DOHH2 (cell line): ENCODE results near the gene CSNK1A1.

Experiments used
- CTCF ChIP-seq: fragments of 200-600 bp; sonication (generic); IDR thresholded peaks from one replicate; pipeline ENCODE4 v1.5.1; 2014; ENCODE audit warnings: antibody characterized with exemption, mild to moderate bottlenecking, low read depth, low read length; ENCODE audit not compliant: poor library complexity, severe bottlenecking
- EZH2phosphoT487 ChIP-seq: fragments of 200-600 bp; sonication (generic); IDR thresholded peaks from 2 replicates; pipeline ENCODE4 v1.6.1; 2017; ENCODE audit warnings: borderline replicate concordance, mild to moderate bottlenecking, antibody characterized with exemption, low read length, moderate library complexity, mixed read lengths

GRCh38 chr5:149514512-149514911, 36.7 kb downstream of the CSNK1A1 start:
- TF ChIP-seq CTCF (no peak), EZH2phosphoT487 (no peak)
